GM19372 (cell line): ENCODE measurements around the gene CD226.
"Not testable (repeated sequence)": the region's sequence is repeated elsewhere in the genome, so short reads cannot be mapped to it uniquely, and the experiment has no call there.

Experiments used
- ATAC-seq: cut with Tn5 transposase; IDR thresholded peaks from one replicate; pipeline ENCODE4 v1.9.1; 2021; ENCODE audit warnings: mild to moderate bottlenecking, low read depth, moderate library complexity; ENCODE audit not compliant: unreplicated experiment

CD226 gene

DNA sequence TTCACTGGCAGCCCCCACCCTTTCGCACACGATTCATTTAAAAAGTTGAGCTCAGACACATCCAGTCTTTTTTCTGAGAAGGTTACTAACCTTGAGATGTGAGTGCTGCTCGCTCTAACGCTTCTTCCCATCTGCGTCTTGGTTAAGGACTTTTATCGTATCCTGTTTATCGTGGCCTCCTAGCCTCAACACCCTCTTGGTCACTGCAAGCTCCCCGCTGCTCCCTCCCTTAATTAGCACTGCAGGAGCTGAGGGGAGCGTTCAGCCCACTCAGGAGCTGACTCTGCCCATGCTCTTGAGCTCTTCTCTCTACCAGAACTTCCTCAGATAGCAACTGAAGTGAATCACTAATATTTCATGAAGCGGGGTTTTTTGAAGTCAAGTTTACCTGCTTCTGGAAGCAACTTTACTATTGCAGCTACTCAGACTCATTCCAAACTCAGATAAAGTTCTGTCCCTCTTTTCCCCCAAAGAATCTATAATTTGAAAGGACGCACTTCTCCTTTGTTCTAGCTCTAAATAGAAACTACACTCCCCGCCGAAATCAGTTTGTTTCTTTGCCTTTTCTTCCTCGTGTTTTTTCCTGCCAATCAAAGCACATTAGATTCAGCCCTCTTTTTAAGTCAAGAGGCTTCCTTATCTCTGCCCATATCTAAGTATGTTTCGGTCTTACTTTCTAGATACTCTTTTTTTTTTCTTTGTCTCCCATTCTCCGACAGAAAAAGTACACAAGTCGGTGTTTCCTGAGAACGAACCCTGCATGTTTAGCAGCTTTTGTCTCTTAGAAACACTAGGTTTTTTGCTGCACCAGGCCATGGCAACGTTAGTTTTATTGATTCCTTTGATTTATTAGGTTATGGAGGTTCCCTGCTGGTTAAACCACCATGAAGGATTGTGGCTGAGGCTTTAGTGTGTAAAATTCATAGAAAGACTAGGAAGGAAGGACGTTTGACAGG is 9.3 kb upstream of the CD226 start:
- no peak for ATAC-seq

DNA sequence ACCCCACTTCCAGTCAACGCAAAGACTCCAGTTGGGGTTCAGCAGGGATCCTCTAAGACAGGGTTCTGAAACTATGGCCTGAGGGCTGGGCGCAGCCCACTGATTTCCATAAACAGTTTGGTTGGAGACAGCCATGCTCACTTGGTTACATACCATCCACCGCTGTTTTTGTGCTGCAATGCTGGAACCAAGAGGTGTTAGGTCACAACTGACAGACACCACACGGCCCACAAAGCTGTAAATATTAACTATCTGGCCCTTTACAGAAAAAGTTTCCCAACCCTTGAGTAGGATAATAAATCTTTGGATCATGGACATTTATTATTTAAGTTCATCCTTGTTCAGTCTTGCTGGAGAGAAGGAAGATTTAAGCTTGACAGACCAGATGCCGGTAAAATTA is 8.4 kb upstream of the CD226 start:
- ATAC-seq: peak; percentile 24

DNA sequence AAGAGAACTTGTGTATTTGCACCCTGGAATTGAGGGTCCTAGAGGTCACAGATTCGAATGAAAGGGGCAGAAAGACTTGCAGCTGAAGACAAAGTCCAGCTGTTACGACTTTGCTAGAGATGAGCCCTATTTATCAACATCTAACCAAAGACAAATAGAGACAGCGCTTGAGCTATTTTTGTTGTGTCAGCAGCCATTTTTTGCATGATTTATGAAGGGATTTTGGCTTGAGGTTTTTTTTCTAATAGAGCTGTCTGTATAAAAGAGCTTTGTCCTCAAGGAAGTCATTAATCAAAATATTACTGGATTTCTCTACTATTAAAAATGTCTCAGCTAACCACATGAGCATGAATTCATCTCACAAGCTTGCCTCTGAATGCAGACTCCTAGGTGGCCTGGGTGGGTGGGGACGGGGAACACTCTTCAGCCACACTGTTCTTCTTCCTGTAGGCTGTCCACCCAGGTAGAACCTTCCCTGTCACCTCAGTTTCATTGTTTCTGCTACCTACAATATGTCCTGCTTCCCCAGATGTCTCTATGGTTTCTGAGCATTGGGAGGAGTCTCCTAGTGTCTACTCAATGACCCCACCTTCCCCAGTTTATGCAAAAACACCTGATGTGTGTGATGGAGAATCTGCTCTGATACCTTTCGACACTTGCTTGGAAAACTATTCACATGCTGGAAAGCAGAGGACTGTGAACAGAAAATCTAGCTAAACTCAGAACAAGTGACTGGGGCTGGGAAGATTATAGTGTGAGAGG is 7.2 kb upstream of the CD226 start:
- no peak for ATAC-seq

DNA sequence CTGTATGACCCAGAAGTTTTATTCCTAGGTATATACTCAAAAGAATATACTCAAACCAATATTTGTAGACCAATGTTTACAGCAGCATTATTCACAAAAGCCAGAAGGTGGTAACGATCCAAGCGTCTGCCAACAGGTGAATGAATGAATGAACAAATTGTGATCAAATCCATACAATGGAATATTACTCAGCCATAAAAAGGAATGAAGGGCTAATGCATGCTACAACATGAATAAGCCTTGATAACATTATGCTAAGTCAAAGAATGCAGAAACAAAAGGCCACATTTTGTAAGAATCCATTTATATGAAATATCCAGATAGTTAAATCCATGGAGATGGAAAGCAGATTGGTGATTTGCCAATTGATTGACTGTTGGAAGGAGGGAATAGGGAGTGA is 5.5 kb upstream of the CD226 start:
- ATAC-seq: no peak

DNA sequence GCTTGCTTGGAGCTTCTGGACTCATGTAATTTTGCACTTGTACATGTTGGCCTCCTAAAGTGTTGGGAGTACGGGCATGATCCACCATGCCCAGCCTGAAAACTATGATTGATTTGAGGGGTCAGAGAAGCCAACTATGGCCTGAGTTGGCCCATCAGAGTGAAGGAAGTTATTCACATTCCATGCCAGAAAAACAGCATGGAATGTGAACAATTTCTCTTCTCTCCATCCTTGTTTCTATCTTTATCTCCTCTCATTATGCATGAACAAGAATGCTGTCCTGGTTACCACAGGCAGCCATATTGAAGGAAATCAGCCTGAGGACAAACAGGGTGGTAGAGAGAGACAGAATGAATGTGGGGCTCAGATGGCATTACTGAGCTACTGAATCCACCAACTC is 3.5 kb upstream of the CD226 start:
- ATAC-seq: no peak

DNA sequence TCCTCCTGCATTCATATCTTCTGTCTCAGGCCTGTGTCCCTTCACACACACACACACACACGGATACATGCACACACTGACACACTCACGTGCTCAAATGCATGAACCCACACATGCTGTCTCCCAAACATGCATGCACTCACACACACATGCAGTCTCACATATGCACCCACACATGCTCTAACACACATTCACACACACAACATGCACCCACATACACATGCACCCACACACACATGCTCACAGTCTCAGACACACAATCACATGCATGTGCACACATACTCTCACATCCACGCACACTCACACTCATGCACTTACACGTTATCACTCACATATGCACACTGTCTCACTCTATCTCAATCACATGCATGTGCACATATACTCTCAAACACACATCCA is 1.9 kb upstream of the CD226 start:
- ATAC-seq: no peak

DNA sequence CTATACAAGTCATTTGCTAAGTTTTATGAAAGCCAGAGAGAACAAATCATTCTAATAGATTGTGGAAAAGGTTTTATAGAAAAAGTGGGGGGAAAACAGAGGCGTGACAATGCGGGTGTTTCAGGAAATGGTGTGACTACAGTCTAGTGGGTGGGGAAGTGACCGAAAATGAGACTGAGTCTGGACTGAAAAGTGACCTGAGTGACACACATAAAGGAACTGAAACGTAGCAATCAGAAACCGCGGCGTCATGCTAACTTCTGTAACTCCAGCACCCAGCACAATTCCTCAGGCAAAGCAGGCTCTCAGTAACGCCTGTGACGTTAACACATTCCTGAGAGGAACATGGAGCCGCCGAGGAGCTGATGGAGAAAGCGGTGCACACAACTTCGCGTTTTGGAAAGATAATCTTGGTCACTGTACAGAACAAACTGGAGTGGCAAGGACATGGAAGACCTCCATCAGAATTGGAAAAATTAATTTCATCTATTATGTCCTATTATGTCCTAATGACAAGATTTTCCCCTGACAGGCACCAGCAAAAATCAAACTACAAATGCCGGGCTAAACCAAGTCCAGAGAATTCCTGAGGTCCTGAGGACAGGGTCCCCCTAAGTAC is 1.4 kb upstream of the CD226 start:
- peak; percentile 81 for ATAC-seq

DNA sequence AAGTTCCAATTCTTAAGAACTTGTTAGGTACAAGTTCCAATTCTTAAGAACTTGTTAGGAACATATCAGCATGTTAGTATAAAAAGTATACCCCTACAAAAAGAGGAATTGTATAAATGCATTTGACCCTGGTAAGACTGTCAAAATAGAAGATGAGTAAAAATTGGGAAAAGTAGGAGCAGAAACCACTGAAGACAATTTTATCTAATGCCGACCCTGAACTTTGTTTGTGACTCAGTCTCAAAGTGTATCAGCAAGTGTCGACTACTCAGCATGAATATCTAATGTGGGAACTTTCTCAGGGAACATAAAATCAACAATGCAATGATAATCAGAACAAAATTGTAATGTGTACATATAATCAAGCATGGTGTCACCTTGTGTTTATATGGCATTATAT is 583 bp upstream of the CD226 start:
- no peak for ATAC-seq

DNA sequence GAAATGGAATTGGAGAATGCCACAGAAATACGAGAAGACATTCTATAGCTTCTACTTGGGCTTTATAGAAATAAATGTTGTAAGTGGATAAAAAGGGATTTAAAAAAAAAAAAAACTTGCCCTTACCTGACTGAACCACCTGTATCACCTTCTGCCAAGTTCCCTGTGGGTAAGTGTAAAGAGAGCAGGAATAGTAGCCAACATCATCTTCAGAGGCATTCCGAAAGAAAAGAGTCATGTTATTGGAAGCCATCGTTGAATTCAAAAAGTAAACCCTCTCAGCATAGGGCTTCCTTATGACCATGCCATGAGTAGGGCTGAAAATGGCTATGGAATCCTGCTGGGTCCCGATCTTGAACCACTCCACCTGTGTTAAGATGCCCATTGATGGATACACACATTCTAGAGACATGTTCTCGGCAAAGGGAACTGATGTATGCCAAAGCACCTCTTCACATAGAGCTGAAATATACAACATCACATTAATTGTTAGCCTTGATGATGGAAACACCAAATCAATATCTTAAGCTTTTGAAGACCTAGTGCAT is 991 bp downstream of the CD226 start:
- no peak for ATAC-seq

DNA sequence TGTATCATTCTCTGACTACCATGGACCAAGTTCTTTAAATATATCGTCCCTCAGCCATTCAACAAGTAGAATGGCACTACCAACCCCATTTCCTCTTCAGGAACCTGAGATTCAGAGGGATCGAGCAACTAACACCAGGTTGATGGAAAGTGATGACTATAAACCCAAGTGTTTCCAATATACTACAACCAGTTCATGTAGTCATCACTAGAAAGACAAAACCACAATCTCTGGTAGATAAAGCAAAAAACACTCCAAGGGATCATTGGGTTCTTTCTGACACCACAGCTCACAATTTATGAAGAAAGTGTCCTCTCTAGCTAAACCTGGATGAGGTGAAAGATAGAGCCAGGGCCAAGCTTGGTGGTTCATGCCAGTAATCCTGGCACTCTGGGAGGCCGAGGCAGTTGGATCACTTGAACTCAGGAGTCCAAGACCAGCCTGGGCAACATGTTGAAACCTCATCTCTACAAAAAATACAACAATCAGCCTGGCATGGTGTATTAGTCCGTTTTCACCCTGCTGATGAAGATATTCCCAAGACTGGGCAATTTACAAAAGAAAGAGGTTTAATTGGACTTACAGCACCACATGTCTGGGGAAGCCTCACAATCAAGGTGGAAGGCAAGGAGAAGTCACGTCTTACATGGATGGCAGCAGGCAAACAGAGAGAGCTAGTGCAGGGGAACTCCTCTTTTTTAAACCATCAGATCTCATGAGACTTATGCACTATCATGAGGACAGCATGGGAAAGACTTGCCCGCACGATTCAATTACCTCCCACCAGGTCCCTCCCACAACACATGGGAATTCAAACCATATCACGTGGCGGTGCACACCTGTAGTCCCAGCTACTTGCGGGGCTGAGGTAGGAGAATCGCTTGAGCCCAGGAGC is 2.2 kb downstream of the CD226 start:
- ATAC-seq: no peak

DNA sequence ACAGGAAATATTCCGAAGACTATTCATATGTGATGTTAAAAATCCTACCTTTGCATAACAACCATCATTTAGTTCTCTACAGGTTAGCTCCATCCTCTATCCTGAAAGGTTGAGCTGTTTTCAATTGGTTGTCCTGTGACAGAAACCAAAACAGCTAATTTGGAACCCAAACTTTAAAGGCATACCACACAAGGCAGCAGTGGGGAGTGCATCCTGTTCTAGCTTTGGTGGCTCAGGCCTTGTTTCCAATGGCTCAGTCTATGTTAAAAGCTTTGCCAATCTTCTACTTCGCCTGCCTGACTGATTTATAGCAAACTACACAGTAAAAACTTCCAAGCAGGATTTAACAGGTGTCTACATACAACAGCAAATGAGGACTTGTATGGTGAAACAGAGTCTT is 3.2 kb downstream of the CD226 start:
- no peak for ATAC-seq

DNA sequence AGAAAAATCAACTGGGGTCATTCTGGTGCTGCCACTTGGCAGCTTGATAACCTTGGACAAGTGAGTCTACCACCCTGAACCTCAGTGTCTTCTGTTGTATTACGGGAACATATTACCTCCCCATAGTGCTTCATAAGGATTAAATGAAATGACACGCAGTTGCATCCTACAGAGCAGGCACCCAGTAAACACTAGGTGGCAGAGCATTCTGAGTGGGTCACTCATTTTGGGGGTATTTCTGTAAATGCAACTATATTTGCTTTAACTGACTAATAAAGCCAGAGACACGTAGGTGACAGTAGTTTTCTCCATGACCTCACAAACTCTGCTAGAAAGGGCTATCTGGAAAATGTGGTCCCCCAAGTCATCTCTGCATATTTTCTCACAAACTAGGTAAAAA is 4.7 kb downstream of the CD226 start:
- ATAC-seq: no peak

DNA sequence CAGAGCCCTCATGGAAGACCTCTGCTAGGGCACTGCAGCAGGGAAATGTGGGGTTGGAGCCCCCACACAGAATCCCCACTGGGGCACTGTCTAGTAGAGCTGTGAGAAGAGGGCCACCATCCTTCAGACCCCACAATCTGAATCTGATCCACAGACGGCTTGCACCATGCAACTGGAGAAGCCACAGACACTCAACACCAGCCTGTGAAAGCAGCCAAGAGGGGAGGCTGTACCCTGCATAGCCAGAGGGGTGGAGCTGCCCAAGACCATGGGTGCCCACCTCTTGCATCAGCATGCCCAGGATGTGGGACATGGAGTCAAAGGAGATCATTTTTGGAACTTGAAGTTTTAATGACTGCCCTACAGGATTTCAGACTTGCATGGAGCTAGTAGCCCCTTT is 6.5 kb downstream of the CD226 start:
- ATAC-seq: no peak

DNA sequence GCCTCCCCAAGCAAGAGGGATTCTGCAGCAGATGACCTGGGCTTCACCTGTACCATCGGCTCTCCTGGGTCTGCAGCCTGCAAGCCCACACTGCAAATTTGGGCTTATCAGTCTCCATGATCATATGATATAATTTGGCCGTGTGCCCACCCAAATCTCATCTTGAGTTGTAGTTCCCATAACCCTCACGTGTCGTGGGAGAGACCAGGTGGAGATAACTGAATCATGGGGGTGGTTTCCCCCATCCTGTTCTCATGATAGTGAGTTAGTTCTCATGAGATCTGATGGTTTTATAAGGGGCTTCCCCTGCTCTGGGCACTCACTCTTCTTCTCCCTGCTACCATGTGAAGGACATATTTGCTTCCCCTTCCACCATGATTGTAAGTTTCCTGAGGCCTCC is 7.9 kb downstream of the CD226 start:
- ATAC-seq: not testable (repeated sequence)

DNA sequence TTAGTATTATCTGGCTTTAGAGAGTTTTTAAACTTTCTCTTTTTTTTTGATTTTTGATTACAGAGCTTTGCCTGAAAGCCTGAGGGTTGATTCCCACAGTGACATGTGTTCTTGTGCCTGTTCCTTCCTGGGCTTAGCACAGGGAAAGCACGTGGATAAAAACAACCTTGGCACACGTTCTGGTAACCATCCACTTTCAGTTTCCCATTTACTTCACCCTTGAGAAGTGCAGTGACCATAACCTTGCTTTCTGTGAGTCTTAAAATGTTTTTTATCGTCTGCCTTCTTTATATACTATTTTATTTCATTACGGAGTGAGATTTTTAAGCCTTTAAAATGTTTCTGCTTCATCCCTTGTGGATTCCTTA is 11.5 kb downstream of the CD226 start:
- ATAC-seq: no peak

DNA sequence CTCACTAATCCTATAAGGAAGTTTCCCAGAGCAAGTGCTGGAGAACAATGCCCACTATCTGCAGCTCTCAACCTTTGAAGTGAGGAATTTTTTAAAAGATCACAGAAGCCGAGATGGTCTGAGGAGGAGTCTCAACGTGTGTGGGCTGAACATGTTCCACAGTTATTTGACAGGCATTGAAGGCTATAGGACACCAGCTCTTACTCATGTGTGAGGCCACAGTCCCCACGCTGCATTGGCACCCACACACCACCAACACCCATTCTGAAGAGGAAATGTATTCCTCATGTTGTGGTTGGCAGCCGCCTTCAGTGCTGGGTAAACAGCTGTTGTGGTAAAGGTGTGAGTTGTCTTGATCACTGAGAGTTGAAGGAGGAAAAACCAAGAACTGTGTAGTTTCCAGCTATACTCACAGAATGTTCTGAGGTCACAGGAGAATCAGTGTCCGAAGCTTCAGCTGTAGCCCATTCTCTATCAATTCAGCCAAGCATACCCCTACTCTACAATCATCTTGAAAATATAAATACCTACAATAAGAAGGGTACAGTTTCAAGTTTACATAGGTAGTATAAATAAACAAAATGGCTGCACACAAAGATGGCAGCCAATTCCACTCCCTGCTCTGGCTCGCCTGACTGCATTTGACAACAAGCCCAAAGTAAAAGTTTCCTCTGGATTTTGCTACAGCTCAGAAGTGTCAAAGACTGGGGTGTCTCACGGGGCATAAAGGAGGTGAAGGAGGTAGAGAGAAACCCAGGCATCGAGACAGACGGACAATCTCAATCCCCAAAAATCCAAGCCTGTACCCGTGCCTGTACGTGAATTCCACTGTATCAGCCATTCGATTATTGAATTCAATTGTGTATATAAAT is 12.1 kb downstream of the CD226 start:
- ATAC-seq: peak; percentile 86

DNA sequence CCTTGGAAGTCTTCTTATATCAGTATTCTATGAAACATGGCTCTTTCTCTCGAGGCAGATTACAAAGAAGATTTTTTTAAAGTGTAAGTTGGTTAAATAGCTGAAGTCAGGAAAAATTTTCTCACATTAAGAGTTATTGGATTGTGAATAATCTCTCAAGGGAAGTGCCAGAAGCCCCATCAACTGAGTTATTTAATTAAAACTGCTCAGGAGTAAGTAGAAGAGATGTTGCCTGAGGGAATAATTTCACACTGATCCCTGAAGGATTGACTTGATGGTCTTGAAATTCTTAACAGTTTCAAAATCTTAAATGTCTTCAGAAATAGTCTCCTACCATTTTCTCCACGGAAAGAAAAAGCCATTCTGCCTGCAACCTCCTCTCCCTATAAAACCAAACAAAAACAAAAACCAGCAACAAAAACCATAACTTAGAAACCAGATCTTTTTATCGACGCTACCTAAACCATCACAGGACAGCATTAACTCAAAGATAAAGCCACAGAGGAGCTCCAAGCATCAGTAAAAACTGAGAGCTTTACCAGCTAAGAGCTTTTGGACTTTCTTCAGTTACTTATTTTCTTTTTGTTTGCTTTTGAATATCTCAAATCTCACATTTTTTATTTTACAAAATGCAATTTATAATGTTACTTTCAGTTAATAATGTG is 12.9 kb downstream of the CD226 start:
- no peak for ATAC-seq

DNA sequence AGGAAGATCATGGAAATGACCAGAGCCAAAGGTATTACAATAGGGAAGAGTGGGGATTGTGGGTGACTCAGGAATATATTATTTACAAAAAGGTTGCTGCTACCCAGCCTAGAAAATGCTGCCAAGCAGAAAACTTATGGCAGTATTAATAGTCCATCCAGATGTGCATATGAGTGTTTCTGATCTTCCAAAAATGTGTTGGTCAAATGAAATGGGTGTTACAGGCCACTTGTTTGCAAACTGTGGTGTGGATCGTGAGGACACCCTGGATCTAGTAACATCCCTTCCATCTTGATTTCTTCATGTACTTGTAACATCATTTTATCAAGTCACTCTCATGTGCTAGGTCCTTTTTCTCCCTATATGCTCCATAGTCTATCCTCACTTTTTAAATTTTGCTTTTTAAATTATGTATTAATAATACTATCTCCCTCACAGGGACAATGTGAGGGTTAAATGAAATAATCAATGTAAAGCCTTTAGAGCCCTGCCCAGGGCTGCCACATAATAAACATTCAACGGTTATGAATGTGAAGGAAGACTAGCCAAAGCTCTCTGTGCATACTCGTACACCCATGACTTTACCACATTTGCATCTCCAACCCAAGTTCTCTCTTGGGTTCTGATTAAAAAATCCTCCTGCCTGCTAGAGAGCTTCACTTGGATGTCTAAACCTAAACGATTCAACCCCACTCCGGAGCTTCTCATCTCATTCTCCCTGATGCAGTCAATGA is 18.5 kb downstream of the CD226 start:
- ATAC-seq: no peak
